H9 (cell line): ENCODE measurements around the gene REXO2. TPM values are rescaled to one million over a fixed set of nuclear protein-coding genes. Genes with fewer than 3 reads are reported as not detected.

Experiments used
- DNase-seq: peaks from one replicate; pipeline ENCODE4 v3.0.0-alpha.2; 2017
- H2AFZ ChIP-seq: one replicate; pipeline ENCODE4 v1.6.1; 2013; ENCODE audit warnings: mild to moderate bottlenecking, low read length, control low read depth, moderate library complexity
- H2AK5ac ChIP-seq: 2 replicates; pipeline ENCODE4 v1.6.1; 2013; ENCODE audit warnings: low read length, control low read depth, mixed read lengths; ENCODE audit not compliant: insufficient read length
- H2BK120ac ChIP-seq: one replicate; pipeline ENCODE4 v1.6.1; 2013; ENCODE audit warnings: low read depth, mild to moderate bottlenecking, low read length, control low read depth, inconsistent platforms; ENCODE audit not compliant: poor library complexity, severe bottlenecking
- H2BK12ac ChIP-seq: 2 replicates; pipeline ENCODE4 v1.6.1; 2013; ENCODE audit warnings: low read length, control low read depth, mixed read lengths, low read depth; ENCODE audit not compliant: insufficient read length
- H2BK15ac ChIP-seq: 2 replicates; pipeline ENCODE4 v1.6.1; 2013; ENCODE audit warnings: low read depth, low read length, control low read depth
- H2BK20ac ChIP-seq: one replicate; pipeline ENCODE4 v1.6.1; 2013; ENCODE audit warnings: low read depth, mild to moderate bottlenecking, low read length, control low read depth, inconsistent platforms; ENCODE audit not compliant: poor library complexity, severe bottlenecking
- H2BK5ac ChIP-seq: 2 replicates; pipeline ENCODE4 v1.6.1; 2013; ENCODE audit warnings: low read length, control low read depth, mixed read lengths; ENCODE audit not compliant: insufficient read length
- H3K14ac ChIP-seq: 2 replicates; pipeline ENCODE4 v1.6.1; 2013; ENCODE audit warnings: low read length, control low read depth; ENCODE audit not compliant: insufficient read depth
- H3K18ac ChIP-seq: 2 replicates; pipeline ENCODE4 v1.6.1; 2013; ENCODE audit warnings: low read depth, mild to moderate bottlenecking, mixed read lengths, low read length, control low read depth; ENCODE audit not compliant: insufficient read length
- H3K23ac ChIP-seq: 2 replicates; pipeline ENCODE4 v1.6.1; 2013; ENCODE audit warnings: low read length, control low read depth, mixed read lengths, low read depth; ENCODE audit not compliant: insufficient read length
- H3K23me2 ChIP-seq: 2 replicates; pipeline ENCODE4 v1.6.1; 2013; ENCODE audit warnings: low read depth, mild to moderate bottlenecking, mixed read lengths, low read length, control low read depth; ENCODE audit not compliant: insufficient read length, poor library complexity, severe bottlenecking
- H3K27ac ChIP-seq: 2 replicates; pipeline ENCODE4 v1.5.1; 2013; ENCODE audit warnings: low read length, control low read depth, mixed read lengths, low read depth; ENCODE audit not compliant: insufficient read length
- H3K27me3 ChIP-seq: 2 replicates; pipeline ENCODE4 v1.6.1; 2013; ENCODE audit warnings: low read length, control low read depth, inconsistent platforms; ENCODE audit not compliant: insufficient read depth
- H3K4ac ChIP-seq: 2 replicates; pipeline ENCODE4 v1.6.1; 2013; ENCODE audit warnings: low read depth, mild to moderate bottlenecking, control low read depth, inconsistent platforms, low read length, moderate library complexity
- H3K4me1 ChIP-seq: 2 replicates; pipeline ENCODE4 v1.6.1; 2013; ENCODE audit warnings: low read length, control low read depth, inconsistent platforms; ENCODE audit not compliant: insufficient read depth
- H3K4me2 ChIP-seq: 2 replicates; pipeline ENCODE4 v1.6.1; 2013; ENCODE audit warnings: low read length, control low read depth, mixed read lengths; ENCODE audit not compliant: insufficient read length, insufficient read depth
- H3K56ac ChIP-seq: 2 replicates; pipeline ENCODE4 v1.6.1; 2013; ENCODE audit warnings: low read depth, mild to moderate bottlenecking, mixed read lengths, low read length, control low read depth; ENCODE audit not compliant: insufficient read length
- H3K79me1 ChIP-seq: 2 replicates; pipeline ENCODE4 v1.6.1; 2013; ENCODE audit warnings: low read depth, mild to moderate bottlenecking, moderate library complexity, low read length, control low read depth, inconsistent platforms; ENCODE audit not compliant: insufficient read depth, poor library complexity, severe bottlenecking
- H3K79me2 ChIP-seq: 2 replicates; pipeline ENCODE4 v1.6.1; 2013; ENCODE audit warnings: low read length, control low read depth, inconsistent platforms; ENCODE audit not compliant: insufficient read depth
- H3K9ac ChIP-seq: 2 replicates; pipeline ENCODE4 v1.6.1; 2013; ENCODE audit warnings: low read length, control low read depth, mixed read lengths; ENCODE audit not compliant: insufficient read length; ENCODE audit errors: extremely low read depth
- H3K9me3 ChIP-seq: one replicate; pipeline ENCODE4 v1.6.1; 2013; ENCODE audit warnings: low read depth, low read length, inconsistent platforms; ENCODE audit not compliant: control insufficient read depth
- H3T11ph ChIP-seq: one replicate; pipeline ENCODE4 v1.6.1; 2013; ENCODE audit warnings: mild to moderate bottlenecking, low read length, control low read depth, inconsistent platforms
- H4K20me1 ChIP-seq: one replicate; pipeline ENCODE4 v1.6.1; 2013; ENCODE audit not compliant: control insufficient read depth, insufficient read length, insufficient read depth
- H4K5ac ChIP-seq: 2 replicates; pipeline ENCODE4 v1.6.1; 2013; ENCODE audit warnings: low read depth, mild to moderate bottlenecking, mixed read lengths, low read length, control low read depth; ENCODE audit not compliant: insufficient read length
- H4K8ac ChIP-seq: replicated peaks from 2 replicates; pipeline ENCODE4 v1.6.1; 2013; ENCODE audit warnings: low read length, control low read depth, mixed read lengths, low read depth; ENCODE audit not compliant: insufficient read length
- H4K91ac ChIP-seq: 2 replicates; pipeline ENCODE4 v1.6.1; 2013; ENCODE audit warnings: low read depth, mild to moderate bottlenecking, moderate library complexity, mixed read lengths, low read length, control low read depth; ENCODE audit not compliant: insufficient read length
- H3K27ac Mint-ChIP-seq, 3 experiments: 2 replicates in 2 of 3; 3 replicates in 1 of 3; pipeline ENCODE4 v1.8.0; 2020 to 2021; ENCODE audit warnings: mixed read lengths in 3 of 3, mild to moderate bottlenecking in 1 of 3, moderate library complexity in 1 of 3
- H3K27me3 Mint-ChIP-seq: 2 replicates; pipeline ENCODE4 v1.8.0; 2021; ENCODE audit warnings: low read depth, mild to moderate bottlenecking, moderate library complexity, mixed read lengths
- H3K36me3 Mint-ChIP-seq, 3 experiments: 2 replicates in 2 of 3; 3 replicates in 1 of 3; pipeline ENCODE4 v1.8.0; 2020 to 2021; ENCODE audit warnings: low read depth in 3 of 3, mixed read lengths in 3 of 3; ENCODE audit not compliant: insufficient read depth in 1 of 3
- H3K4me1 Mint-ChIP-seq, 2 experiments: 2 replicates each; pipeline ENCODE4 v1.8.0; 2020; ENCODE audit warnings: mixed read lengths in 2 of 2
- H3K4me3 Mint-ChIP-seq, 2 experiments: 2 replicates in 1 of 2; 3 replicates in 1 of 2; pipeline ENCODE4 v1.8.0; 2020 to 2021; ENCODE audit warnings: mild to moderate bottlenecking in 2 of 2, mixed read lengths in 2 of 2, moderate library complexity in 1 of 2
- H3K9me3 Mint-ChIP-seq, 2 experiments: 2 replicates in 1 of 2; 3 replicates in 1 of 2; pipeline ENCODE4 v1.8.0; 2020; ENCODE audit warnings: mild to moderate bottlenecking in 2 of 2, mixed read lengths in 2 of 2, moderate library complexity in 1 of 2
- WGBS: extraction: QIAGEN DNeasy Blood & Tissue Kit; methylation state at CpG from one replicate; pipeline ENCODE4 v1.1.7; 2013; ENCODE audit warnings: missing lambda C conversion rate, low lambda C conversion rate, mixed read lengths; ENCODE audit not compliant: insufficient read length; ENCODE audit errors: extremely low coverage; 5-methylcytosine and 5-hydroxymethylcytosine counted together
- total RNA-seq: library from RNA; stranded (reverse); gene quantifications from 2 replicates; pipeline ENCODE4 v1.2.1, GENCODE V29; 2021
- TF ChIP-seq, protein P1 (sequence below): fragments of 200-600 bp; sonication (generic); conservative IDR thresholded peaks from 3 replicates; pipeline ENCODE4 v1.8.0; 2021; ENCODE audit warnings: antibody characterized with exemption, mild to moderate bottlenecking

REXO2 gene
- total RNA-seq, 1 experiment from 2014 or later: 92.8 TPM

DNA sequence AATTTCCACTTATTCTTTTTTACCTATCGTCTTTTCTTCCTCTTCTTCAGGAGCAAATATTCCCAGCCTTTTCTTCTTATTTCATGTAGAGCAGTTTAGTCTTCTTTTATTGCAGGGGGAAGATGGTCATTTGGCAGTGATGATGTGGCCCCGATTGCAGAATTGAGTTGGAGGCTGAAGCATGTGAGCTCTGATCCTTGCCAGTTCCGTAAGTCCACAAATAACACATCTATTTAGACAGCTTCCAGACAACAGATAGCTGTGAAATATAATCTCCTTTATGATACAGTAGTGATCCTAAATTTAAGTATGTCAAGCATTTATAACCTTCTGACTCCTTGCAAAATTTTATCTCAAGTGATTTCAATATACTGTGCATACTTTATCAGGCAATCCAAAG is 27.5 kb downstream of the REXO2 start:
- H3K27ac ChIP-seq: no peak overlapping the region
- H4K5ac ChIP-seq: no peak overlapping the region
- H4K20me1 ChIP-seq: no peaks in the 10 kb centered on the region
- H2BK12ac ChIP-seq: no peak overlapping the region
- no peak overlapping the region for H3K4ac ChIP-seq
- H3K56ac ChIP-seq: no peak overlapping the region
- peaks cover 7 to 20% (median 9%) of the 10 kb centered on the region in 3 experiments; a peak in 6 of 7 replicates for H3K36me3 Mint-ChIP-seq
- no peak for DNase-seq
- no peaks in the 10 kb centered on the region for H3K79me1 ChIP-seq
- no peak overlapping the region for H3K4me3 Mint-ChIP-seq
- WGBS: no CpG with 5 or more reads among the region's 3 CpGs
- H3K9me3 Mint-ChIP-seq: peaks cover 4 to 7% of the 10 kb centered on the region in 2 experiments; a peak in 4 of 5 replicates
- no peak overlapping the region for H4K91ac ChIP-seq
- no peak overlapping the region for H2BK5ac ChIP-seq
- no peak overlapping the region for H3K14ac ChIP-seq
- no peak overlapping the region for H3K9ac ChIP-seq
- no peaks in the 10 kb centered on the region for H3K4me1 ChIP-seq
- no peak overlapping the region for H2AFZ ChIP-seq
- no peak overlapping the region for H3K23ac ChIP-seq
- no peaks in the 10 kb centered on the region for H3K23me2 ChIP-seq
- no peak overlapping the region for H4K8ac ChIP-seq
- H3K18ac ChIP-seq: no peak overlapping the region
- no peaks in the 10 kb centered on the region for H3K9me3 ChIP-seq
- H2AK5ac ChIP-seq: no peak overlapping the region
- no peak overlapping the region for H3K27ac Mint-ChIP-seq
- no peak overlapping the region for H3K4me2 ChIP-seq
- no peaks in the 10 kb centered on the region for H3K27me3 Mint-ChIP-seq
- no peak overlapping the region for H2BK120ac ChIP-seq
- no peaks in the 10 kb centered on the region for H3K4me1 Mint-ChIP-seq
- TF ChIP-seq, protein P1, sequence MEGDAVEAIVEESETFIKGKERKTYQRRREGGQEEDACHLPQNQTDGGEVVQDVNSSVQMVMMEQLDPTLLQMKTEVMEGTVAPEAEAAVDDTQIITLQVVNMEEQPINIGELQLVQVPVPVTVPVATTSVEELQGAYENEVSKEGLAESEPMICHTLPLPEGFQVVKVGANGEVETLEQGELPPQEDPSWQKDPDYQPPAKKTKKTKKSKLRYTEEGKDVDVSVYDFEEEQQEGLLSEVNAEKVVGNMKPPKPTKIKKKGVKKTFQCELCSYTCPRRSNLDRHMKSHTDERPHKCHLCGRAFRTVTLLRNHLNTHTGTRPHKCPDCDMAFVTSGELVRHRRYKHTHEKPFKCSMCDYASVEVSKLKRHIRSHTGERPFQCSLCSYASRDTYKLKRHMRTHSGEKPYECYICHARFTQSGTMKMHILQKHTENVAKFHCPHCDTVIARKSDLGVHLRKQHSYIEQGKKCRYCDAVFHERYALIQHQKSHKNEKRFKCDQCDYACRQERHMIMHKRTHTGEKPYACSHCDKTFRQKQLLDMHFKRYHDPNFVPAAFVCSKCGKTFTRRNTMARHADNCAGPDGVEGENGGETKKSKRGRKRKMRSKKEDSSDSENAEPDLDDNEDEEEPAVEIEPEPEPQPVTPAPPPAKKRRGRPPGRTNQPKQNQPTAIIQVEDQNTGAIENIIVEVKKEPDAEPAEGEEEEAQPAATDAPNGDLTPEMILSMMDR: no peak
- H3T11ph ChIP-seq: no peak overlapping the region
- no peaks in the 10 kb centered on the region for H3K27me3 ChIP-seq
- H2BK20ac ChIP-seq: no peak overlapping the region
- H2BK15ac ChIP-seq: no peak overlapping the region
- H3K79me2 ChIP-seq: no peaks in the 10 kb centered on the region
